Keratinocyte (primary cell): Measurements from ENCODE around the gene ITGB8.

Experiments used
- CTCF ChIP-seq, 3 experiments: IDR thresholded peaks in 1 of 3; conservative IDR thresholded peaks in 1 of 3; optimal IDR thresholded peaks in 1 of 3; 2 replicates in 2 of 3; 3 replicates in 1 of 3; pipeline versions ENCODE3 to v1.5.1; 2011; ENCODE audit warnings: low read length in 3 of 3, mild to moderate bottlenecking in 3 of 3, moderate library complexity in 2 of 3, control low read depth in 1 of 3, inconsistent platforms in 1 of 3; ENCODE audit not compliant: insufficient read depth in 2 of 3; ENCODE audit errors: extremely low read depth in 1 of 3
- EZH2 ChIP-seq: IDR thresholded peaks from one replicate; pipeline ENCODE4 v1.6.1; 2012; ENCODE audit warnings: inconsistent platforms, mild to moderate bottlenecking, low read length, moderate library complexity

- TF ChIP-seq CTCF (optimal IDR thresholded peaks at IDR 0.05 in 1 of 3, IDR thresholded peaks at IDR 0.05 in 1 of 3, conservative IDR thresholded peaks at IDR 0.05 in 1 of 3; ENCODE audit: extremely low read depth in 1 of 3, insufficient read depth in 2 of 3, low read length in 3 of 3): no peak
- no peak for TF ChIP-seq EZH2
Observed at GRCh38 chr7:20383351-20383750, 52.7 kb downstream of the ITGB8 start.
